ENCODE results near the gene SCARB1. TPM values are rescaled to one million over a fixed set of nuclear protein-coding genes. Genes with fewer than 3 reads are reported as not detected.
A peak's percentile ranks its signal among the peaks of the same experiment; 100 is the strongest.

SCARB1 gene
- polyA plus RNA-seq, 4 donors = 19.4 to 22.7 (median 19.8) TPM

DNA sequence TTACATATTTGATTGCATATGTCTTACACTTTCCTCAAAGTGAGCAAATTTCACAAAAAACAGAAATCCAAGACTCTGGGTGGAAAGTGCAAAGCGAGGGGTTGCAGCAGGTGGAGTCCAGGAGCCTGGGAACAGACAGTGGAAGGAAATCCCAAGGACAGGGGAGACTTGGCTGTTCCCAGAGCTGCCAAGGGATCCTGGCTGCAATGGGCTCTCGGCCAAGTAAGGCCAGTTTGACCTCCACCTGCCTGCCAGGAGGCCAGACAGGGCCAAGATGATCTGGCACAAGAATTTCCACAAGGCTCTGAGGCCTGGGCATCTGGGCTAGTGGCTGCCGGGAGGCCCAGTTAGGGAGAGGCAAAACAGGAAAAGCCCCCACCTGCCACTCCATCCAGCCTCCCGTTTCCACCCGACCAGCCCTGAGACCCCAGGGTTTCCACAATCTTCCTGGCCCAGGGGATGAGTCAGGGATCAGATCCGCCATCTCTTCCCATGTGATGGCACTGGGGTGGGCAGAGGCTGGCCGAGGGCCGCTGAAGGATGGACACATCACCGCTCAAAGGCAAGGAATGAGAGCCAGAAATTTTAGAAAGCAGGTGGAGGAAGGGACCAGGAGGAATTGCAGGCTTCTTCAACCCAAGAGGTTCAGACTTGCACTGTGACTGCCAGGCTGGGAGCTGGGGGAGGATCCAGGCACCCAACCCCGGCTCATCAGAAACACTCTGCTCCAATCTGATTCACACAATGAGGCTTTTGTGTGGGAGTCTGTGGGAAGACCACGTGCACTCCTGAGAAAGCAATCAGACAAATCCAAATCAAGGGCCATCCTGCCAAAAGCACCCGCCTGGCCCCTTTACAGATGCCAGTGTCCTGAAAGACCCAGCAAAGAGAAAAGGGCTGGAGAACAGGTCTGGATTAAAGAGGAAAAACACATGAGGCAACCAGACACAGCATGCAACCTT lies 16.3 kb downstream of the SCARB1 start:
- no peak for DNase-seq (ENCODE audit: low read depth in 4 of 4, low spot score in 3 of 4)

DNA sequence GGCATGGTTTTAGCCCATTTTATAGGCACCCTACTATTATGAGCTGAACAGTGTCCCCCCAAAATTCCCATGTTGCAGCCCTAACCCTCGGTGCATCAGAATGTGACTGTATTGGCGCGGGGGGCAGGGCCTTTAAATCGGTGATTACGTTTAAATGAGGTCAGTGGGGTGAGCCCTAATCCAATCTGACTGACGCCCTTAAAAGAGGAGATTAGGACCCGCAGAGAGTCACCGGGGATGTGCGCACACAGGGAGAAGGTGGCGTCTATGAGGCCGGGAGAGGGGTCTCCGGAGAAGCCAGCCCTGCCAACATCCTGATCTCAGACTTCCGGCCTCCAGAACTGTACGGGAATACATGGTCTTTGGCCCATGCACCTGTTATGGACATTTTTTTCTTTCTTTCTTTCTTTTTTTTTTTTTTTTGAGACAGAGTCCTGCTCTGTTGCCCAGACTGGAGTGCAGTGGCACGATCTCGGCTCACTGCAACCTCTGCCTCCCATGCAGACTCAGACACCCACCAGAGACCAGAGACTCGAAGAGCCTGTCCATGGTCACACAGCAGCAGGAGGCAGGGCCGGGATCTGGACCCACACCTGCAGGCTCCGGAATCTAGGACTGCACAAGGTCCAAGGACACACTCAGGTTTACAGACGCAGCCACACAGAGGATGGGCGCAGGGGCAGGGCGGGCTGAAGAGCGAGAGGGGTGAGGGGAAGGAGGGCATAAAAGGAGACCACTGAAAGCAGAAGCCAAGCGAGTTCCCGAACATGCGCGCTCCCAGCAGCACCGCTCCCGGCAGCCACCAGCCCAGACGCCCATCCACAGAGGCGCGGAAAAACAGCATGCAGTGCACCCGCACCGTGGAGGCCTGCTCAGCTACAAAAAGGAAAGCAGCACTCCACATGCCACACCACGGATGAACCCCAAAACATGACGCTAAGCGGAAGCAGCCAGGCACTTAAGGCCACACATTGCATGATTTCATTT lies 19.0 kb downstream of the SCARB1 start:
- no peak for DNase-seq (ENCODE audit: low read depth in 4 of 4, low spot score in 3 of 4)

DNA sequence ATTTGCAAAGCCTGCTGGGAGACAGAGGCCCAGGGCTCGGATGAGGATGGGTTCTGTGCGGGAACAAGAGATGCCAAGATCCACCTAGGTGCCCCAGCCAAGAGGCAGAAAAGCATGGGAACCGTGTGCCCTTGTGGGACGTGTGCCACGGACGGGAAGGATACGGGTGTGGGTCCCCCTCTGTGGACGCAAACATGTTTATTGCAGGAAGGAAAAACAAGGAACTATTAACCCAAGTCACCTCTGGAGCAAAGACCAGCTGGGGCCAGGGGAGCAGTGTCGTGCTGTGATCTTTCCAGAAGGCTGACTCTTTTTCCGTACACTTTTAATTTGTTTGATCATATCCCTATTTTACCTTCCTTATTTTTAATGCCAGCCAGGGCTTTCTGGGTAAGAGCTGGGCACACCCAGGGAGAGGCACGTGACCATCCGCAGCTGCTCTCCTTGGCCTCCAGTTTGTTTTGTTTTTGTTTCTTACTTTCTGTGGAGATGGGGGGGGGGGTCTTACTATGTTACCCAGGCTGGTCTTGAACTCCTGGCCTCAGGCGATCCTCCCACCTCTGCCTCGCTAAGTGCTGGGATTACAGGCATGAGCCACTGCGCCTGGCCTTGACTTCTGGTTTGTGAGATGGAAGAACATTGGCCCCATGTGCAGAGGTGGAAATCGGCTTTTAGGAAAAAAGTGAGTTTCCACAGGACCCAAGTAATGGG lies 20.7 kb downstream of the SCARB1 start:
- DNase-seq (ENCODE audit: low read depth in 4 of 4, low spot score in 3 of 4) = no peak

DNA sequence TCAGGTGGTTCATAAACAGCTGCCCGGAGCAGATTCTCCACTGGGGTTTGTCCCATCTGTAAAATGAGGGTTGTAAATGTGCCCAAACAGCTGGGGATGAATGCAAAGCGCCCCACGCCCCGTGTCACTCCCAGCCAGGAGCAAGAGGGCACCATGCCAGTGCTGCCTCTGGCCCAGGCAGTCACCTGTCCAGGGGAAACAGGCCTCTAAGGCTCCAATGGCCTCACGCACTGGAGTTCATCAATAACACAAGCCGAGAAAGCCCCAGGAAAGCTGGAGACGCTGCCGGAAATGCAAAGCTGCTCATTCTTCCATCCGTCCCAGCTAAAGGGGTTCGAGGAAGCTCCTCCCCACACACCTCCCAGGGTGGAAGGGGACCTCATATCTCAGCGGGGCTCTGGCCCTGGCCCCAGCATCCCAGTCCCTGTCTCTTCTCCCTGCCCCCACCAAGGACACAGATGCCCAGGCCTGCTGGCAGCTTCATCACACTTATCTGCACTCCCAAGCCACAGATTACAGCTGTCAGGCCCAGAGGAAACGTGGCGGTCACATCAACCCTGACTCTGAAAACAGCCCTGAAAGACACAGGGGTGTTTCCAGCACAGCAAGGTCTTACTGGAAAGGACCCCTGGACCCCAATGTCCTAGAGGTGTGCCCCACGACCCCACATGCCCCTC lies 21.5 kb downstream of the SCARB1 start:
- DNase-seq (ENCODE audit: low read depth in 4 of 4, low spot score in 3 of 4) = no peak

DNA sequence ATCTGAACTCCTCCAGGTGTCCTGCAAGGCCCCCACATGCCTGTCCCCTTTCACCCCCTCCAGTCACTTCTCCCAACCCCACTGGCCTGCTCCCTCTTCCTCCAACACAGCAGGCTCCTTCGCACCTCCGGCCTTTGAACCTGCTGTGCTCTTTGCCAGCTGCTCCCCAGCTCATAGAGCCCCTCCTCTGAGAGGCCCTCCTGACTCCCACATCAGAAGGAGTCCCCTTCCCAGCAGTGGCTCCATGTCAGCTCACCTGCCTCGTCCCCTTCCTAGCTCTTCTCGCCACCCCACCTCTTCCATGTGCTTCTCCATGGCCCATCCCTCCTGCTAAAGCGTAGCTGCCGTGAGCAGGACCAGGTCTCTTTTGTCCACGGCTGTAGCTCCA lies 22.1 kb downstream of the SCARB1 start:
- DNase-seq (ENCODE audit: low read depth in 4 of 4, low spot score in 3 of 4) = no peak

DNA sequence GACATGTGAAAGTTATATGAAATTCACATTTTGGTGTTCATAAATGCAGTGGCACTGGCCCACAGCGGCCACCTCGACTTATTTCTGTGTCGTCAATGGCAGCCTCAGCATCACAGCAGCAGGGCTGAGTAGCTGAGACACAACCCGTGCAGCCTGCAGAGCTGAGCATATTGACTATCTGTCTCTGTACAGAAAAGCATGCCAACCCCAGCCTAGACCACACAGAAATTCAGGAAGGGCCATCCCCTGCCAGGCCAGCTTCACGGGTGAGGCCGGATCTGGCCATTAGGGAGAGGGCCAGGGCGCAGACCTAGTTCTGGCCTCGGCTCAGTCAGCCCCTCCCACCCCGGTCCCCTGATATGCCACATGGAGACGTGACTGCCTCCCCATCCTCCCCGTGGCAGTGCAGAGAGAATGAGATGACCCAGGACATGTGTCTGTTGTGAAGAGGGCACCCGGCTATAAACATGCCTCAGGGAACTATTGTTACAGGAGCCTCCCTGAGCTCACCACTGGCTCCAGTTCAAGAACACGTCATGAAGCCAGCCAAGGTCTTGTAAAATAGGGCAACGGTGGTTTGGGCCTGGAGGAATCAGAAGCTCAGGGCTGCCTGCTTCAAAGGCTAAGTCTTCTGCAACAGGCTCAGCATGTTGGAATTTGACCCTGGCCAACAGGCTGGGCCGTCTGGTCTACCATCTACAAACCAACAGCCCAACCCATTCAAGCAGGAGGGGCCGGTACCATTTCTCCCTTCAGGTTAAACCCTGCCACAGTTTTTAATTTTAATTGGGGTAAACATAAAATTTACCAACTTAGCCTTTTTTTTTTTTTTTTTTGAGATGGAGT lies 25.5 kb downstream of the SCARB1 start:
- peak in 2 of 4 donors; percentile 25 to 44 for DNase-seq (ENCODE audit: low read depth in 4 of 4, low spot score in 3 of 4)

DNA sequence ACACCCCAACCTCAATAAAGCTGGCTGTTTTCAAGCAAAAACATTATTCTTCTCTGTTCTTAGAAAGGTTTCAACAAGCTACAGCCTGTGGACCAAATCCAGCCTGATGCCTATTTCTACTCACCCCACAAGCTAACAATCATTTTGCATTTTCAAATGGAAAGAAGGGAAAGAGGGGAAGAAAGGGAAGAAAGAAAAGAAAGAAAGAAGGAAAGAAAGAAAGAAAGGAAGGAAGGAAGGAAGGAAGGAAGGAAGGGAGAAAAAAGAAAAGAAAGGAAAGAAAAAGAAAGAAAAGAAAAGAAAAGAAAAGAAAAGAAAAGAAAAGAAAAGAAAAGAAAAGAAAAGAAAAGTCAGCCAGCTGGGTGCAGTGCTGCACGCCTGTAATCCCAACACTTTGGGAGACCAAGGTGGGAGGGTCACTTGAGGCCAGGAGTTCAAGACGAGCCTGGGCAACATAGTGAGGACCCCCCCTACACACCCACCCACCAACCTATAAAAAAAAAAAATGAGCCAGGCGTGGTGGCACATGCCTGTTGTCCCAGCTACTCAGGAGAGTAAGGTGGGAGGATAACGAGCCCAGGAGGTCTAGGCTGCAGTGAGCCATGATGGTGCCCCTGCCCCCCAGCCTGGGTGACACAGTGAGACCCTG lies 26.3 kb downstream of the SCARB1 start:
- DNase-seq (ENCODE audit: low read depth in 4 of 4, low spot score in 3 of 4) = no peak

DNA sequence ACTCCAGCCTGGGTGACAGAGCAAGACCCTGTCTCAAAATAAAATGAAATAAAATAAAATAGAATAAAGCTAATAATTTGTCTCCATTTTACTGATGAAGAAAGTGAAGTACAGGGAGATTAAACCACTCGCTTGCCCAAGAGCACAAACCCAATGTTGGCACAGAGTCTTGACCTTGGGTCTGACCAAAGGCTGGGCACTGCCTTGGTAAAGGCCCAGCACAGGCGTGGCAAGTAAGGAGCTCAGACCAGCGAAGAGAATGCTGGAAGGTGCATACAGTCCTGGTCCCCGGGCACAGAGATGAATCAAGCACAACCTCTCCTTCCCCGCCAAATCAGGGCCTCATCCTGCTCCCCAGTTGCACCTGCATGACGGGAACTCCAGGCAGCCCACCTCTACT lies 26.9 kb downstream of the SCARB1 start:
- DNase-seq (ENCODE audit: low read depth in 4 of 4, low spot score in 3 of 4) = no peak

DNA sequence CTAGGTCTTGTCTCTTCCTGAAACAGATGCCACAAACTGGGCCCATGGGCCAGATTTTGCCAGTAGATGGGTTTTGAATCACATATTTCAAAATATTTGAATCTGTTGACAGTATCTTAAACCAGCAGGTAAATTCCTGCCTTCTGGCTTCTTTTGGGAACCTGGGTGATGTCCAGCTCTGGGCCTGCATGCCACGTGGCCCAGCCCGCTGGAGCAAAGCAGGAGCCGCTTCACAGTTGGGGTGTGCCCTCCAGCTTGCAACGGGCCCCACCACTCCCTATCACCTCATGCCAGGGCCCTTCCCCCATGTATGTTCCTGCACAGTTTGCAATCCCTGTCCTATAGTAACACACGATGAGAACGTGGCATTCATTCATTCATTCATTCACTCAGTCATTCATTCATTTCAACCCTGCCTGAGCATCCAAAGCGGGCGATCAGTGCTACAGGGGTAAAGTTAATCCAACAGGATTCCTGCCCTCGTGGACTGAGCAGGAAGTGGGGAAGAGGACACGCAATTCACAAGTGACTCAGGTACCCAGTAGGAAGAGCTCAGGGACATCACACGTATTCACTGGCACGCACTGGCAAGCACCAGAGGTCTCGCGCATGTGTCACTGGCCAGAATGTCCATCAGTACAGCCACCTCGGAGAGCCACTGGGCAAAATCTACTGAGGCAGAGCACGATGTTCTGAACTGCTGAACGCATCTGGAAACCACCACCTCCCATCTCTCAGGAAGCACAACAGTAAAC lies 27.8 kb downstream of the SCARB1 start:
- no peak for DNase-seq (ENCODE audit: low read depth in 4 of 4, low spot score in 3 of 4)

DNA sequence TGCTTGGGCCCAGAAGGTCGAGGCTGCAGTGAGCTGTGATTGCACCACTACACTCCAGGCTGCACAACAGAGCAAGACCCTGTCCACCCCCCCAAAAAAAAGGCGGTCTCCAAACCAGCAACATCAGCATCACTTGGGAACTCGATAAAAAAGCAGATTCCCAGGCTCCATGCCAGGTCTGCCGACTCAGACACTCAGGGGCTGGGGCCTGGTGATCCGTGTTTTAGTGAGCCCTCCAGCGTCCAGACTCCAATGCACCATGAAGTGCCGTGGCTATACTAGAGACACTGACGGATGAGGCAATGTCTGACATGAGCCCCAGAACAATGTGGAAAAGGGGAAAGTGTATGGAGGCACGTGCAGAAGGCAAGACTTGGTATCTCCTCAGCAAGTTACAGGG lies 28.8 kb downstream of the SCARB1 start:
- DNase-seq (ENCODE audit: low read depth in 4 of 4, low spot score in 3 of 4) = no peak

DNA sequence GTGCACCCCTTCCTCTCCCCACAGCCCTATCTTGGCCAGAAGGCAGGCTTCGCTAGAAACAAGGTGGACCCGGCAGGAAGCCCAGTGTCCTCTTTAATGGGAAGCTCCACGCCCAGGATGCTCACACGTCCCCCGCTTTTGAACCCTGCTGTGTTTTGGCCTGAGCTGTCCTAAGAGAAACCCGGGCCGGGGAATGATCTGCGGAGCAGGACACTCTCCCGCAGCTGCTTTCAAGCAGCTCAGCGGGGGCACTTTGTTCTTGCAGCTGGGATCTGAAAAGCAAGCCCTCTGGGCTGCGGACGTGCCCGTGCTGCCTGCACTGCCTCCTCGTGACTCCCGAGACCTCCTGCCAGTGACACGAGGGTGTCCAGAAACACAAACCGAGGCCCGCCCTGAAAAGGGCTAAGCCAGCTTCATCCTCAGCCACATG lies 30.0 kb downstream of the SCARB1 start:
- no peak for DNase-seq (ENCODE audit: low read depth in 4 of 4, low spot score in 3 of 4)

DNA sequence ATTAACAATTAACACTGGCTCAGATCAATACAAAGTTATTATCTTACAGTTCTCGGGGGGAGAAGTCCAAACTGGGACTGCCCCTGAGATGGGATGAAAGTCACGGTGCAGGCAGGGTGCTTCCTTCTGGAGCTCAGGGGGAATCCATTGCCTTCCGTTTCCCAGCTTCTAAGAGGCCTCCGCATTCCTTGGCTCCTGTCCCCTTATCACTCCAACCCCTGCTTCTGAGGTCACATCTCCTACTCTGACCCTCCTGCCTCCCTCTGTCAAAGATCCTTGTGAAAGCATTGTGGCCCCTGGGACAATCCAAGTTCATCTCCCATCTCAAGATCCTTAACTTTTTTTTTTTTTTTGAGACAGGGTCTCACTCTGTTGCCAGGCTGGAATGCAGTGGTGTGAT lies 30.8 kb downstream of the SCARB1 start:
- no peak for DNase-seq (ENCODE audit: low read depth in 4 of 4, low spot score in 3 of 4)

DNA sequence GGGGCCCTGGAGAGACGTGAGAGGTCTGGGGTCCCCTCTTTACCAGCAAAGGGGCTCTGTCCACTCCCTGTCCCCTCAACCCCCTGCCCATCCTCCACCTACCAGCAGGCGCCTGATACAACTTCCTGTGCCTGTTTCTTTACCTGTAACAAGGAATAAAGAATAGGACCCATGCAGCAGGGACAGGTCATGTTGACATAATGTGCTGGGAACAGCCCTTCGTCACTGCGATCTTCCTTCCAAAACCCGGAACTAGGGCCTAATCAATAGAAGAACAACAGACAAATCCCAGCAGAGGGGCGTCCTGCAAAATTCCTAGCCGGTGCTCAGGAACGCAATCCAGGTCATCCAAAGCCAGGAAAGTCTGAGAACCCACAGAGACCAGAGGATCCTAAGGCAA lies 32.1 kb downstream of the SCARB1 start:
- no peak for DNase-seq (ENCODE audit: low read depth in 4 of 4, low spot score in 3 of 4)

DNA sequence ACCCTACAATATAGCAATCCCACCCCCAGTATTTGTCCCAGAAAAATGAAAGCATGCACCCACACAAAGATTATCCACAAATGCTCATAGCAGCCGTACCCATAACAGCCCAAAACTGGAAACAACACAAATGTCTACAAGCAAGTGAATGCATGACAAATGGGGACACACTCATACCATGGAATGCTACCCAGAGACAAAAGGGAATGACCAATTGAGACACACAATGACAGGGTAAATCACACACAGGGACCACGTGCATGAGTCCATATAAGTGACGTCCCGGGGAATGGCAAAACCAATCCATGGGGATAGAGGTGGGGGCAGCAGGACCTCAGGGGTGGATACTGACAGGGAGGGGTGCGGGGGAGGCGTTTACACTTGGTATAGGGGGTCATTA lies 33.4 kb downstream of the SCARB1 start:
- DNase-seq (ENCODE audit: low read depth in 4 of 4, low spot score in 3 of 4) = no peak

DNA sequence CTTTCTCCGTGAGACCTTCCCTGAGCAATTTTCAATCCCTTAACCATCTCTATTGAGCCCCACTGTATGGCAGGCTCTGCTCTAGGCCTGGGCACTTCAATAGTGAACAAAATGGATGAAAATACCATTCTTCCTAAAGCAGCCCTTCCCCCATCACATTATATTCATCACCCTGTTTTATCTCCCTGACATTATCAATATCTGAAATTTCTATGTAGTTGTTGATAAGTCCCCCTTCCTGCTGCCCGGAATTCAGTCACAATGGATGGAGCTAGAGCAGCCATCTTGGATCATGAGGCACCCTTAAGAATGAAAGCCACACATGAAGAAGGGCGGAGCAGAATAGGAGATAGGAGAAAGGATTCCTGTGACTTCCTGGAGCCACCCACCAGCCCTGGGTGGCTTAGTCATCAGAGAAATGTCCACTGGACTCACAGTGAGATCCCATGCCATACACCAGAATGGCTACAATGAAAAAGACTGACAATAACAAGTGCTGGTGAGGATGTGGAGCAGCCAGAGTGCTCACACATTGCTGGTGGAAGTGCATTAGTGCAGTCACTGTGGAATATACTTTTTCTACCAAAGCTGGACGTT lies 33.9 kb downstream of the SCARB1 start:
- DNase-seq (ENCODE audit: low read depth in 4 of 4, low spot score in 3 of 4) = no peak

DNA sequence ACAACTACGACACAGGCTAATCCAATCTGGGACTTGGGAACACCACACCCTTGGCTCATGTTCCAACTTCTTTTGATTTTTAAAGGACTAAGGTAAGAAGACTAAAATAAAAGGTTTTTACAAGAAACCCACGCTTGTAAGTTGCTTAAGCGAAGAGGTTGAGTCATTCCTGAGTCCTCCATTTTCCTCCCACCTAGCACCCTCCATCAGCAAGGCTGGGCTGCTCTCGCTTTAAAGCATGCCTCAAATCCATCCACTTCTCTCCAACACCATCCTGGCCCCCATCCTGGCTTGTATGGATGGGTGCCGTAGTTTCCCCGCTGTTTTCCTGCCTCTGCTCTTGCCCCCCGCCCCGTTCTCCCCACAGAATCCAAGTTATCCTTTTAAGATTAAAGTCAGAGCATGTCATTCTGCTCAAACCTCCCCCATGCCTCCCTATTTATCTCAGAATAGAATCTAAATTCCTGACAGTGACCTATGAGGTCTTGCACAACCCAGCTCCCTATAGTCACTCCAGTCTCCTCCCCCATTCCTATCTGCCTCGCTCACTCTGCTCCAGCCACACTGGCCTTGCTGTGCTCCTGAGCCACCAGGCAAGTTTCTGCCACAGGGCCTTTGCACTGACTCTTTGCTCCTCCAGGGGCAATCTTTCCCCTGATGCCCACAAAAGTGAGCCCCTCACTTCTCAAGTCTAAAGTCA lies 34.5 kb downstream of the SCARB1 start:
- DNase-seq (ENCODE audit: low read depth in 4 of 4, low spot score in 3 of 4) = no peak
